ENCODE measurements around the gene DTYMK. TPM values are rescaled to one million over a fixed set of nuclear protein-coding genes. Genes with fewer than 3 reads are reported as not detected.

DTYMK gene
- polyA plus RNA-seq, 1 of the 3 experiments (the other 2 are of a cell fraction), result 51.1 TPM

- H3K27ac ChIP-seq (ENCODE audit: low read depth in 2 of 2, low read length in 1 of 2), result peak overlapping the region in 1 of 2 experiments; percentile 51; a peak in 1 of 4 replicates
- POLR2A ChIA-PET, result interaction anchor here (0.6 to 2.3 kb wide), 7 partner anchors 32 to 366 kb away, joined by 3 to 14 read pairs (median 3); partner anchors contain the start of genes ING5 and RTP5
- peak overlapping the region; percentile 53; the same call in 1 of the 2 replicates for H3K9ac ChIP-seq
- TF ChIP-seq SIN3A (IDR thresholded peaks at IDR 0.05; ENCODE audit: borderline replicate concordance, low read depth, low read length), result no peak
- peak; percentile 35 for TF ChIP-seq CTCF (IDR thresholded peaks at IDR 0.05)
- TF ChIP-seq NRF1 (IDR thresholded peaks at IDR 0.05; ENCODE audit: low read depth, low read length), result no peak
- no peak for DNase-seq
- H3K36me3 ChIP-seq (replicated peaks in 1 of 2; ENCODE audit: control insufficient read depth in 1 of 2, insufficient read depth in 2 of 2, low read length in 1 of 2), result peaks cover 4% of the 10 kb centered on the region in 2 experiments
- peaks cover 27% of the 10 kb centered on the region; the same call in 1 of the 2 replicates for H3K79me2 ChIP-seq (ENCODE audit: insufficient read depth)
- H4K20me1 ChIP-seq (ENCODE audit: insufficient read depth), result peaks cover 5% of the 10 kb centered on the region; the same call in 1 of the 2 replicates
- WGBS (ENCODE audit: low lambda C conversion rate), result 20% methylated on average over 3 of the region's 25 CpGs
- peak overlapping the region; percentile 84 for H3K4me2 ChIP-seq
- H3F3A ChIP-seq (replicated peaks; ENCODE audit: insufficient read depth), result no peaks in the 10 kb centered on the region
- no peaks in the 10 kb centered on the region; a peak in 1 of 4 replicates for H3K4me1 ChIP-seq (ENCODE audit: control insufficient read depth in 1 of 2, insufficient read depth in 2 of 2, low read depth in 1 of 2, low read length in 1 of 2)
- H3K27me3 ChIP-seq (ENCODE audit: insufficient read depth), result no peaks in the 10 kb centered on the region
- H3K9me3 ChIP-seq, result no peaks in the 10 kb centered on the region
- peak overlapping the region; percentile 47 to 56 for H3K4me3 ChIP-seq (ENCODE audit: low read depth in 2 of 2, low read length in 1 of 2)
- CTCF ChIA-PET, result interaction anchor here (0.8 to 4.7 kb wide), 13 partner anchors 10 to 144 kb away, joined by 3 to 37 read pairs (median 5); partner anchors contain the start of gene ING5
- H2AFZ ChIP-seq (ENCODE audit: low read depth), result peak overlapping the region; percentile 81; the same call in 1 of the 2 replicates
- no peaks in the 10 kb centered on the region for H3K9me2 ChIP-seq
Observed at GRCh38 chr2:241734208-241734466, 47.5 kb upstream of the DTYMK start.

GRCh38 chr2:241733391-241734207, 47.0 kb upstream of the DTYMK start:
- 92% methylated on average over 15 of the region's 23 CpGs for WGBS (ENCODE audit: low lambda C conversion rate)
- TF ChIP-seq MEF2A (IDR thresholded peaks at IDR 0.05; ENCODE audit: borderline replicate concordance, low read depth), result no peak
- no peak for TF ChIP-seq EZH2phosphoT487 (IDR thresholded peaks at IDR 0.05; ENCODE audit: borderline replicate concordance, low read depth)
- no peak for TF ChIP-seq TAF1 (IDR thresholded peaks at IDR 0.05; ENCODE audit: borderline replicate concordance, low read depth, low read length)
- TF ChIP-seq ELF1 (IDR thresholded peaks at IDR 0.05), result no peak
- TF ChIP-seq GATA2 (CRISPR knock-in tag; IDR thresholded peaks at IDR 0.05), result no peak
- TF ChIP-seq TCF12 (IDR thresholded peaks at IDR 0.05), result no peak
- no peak for TF ChIP-seq MXI1 (IDR thresholded peaks at IDR 0.05; ENCODE audit: low read depth, low read length)
- TF ChIP-seq USF1 (IDR thresholded peaks at IDR 0.05; ENCODE audit: borderline replicate concordance, low read depth), result no peak
- no peak for TF ChIP-seq EP300 (IDR thresholded peaks at IDR 0.05; ENCODE audit: borderline replicate concordance in 1 of 2, low read depth in 1 of 2, low read length in 1 of 2)
- no peak for TF ChIP-seq RFX5 (IDR thresholded peaks at IDR 0.05; ENCODE audit: low read length)
- TF ChIP-seq NRF1 (IDR thresholded peaks at IDR 0.05; ENCODE audit: low read depth, low read length), result no peak
- TF ChIP-seq TEAD4 (IDR thresholded peaks at IDR 0.05; ENCODE audit: borderline replicate concordance, insufficient read depth), result no peak
- TF ChIP-seq MAX (IDR thresholded peaks at IDR 0.05; ENCODE audit: low read depth), result no peak
- TF ChIP-seq USF2 (IDR thresholded peaks at IDR 0.05; ENCODE audit: borderline replicate concordance, low read depth, low read length), result no peak
- no peak for TF ChIP-seq ZBTB33 (IDR thresholded peaks at IDR 0.05; ENCODE audit: borderline replicate concordance, low read depth)
- TF ChIP-seq FOXM1 (IDR thresholded peaks at IDR 0.05; ENCODE audit: low read depth), result no peak
- no peak for TF ChIP-seq RAD21 (IDR thresholded peaks at IDR 0.05; ENCODE audit: low read length)
- TF ChIP-seq FOXJ3 (CRISPR knock-in tag; IDR thresholded peaks at IDR 0.05), result no peak

More at GRCh38 chr2:241733391-241734207, 47.0 kb upstream of the DTYMK start:
- Histone ChIP-seq H3K36me3 (replicated peaks in 1 of 2; ENCODE audit: control insufficient read depth in 1 of 2, insufficient read depth in 2 of 2, low read length in 1 of 2) (peaks cover 4% of the 10 kb centered on the region in 2 experiments), H3K79me2 (ENCODE audit: insufficient read depth) (peaks cover 22% of the 10 kb centered on the region; the same call in 1 of the 2 replicates), H4K20me1 (ENCODE audit: insufficient read depth) (no peaks in the 10 kb centered on the region; the same call in 1 of the 2 replicates), H3K9me2 (no peaks in the 10 kb centered on the region), H3K27ac (ENCODE audit: low read depth in 2 of 2, low read length in 1 of 2) (no peak overlapping the region; a peak in 1 of 4 replicates), H3K9me3 (no peaks in the 10 kb centered on the region), H3K27me3 (ENCODE audit: insufficient read depth) (no peaks in the 10 kb centered on the region), H3K4me3 (ENCODE audit: low read depth in 2 of 2, low read length in 1 of 2) (peak overlapping the region; percentile 47 to 56), H3K4me2 (peak overlapping the region; percentile 84), H3K4me1 (ENCODE audit: control insufficient read depth in 1 of 2, insufficient read depth in 2 of 2, low read depth in 1 of 2, low read length in 1 of 2) (peaks cover 0 to under 1% of the 10 kb centered on the region in 2 experiments; a peak in 1 of 4 replicates), H2AFZ (ENCODE audit: low read depth) (peak overlapping the region; percentile 81; the same call in 1 of the 2 replicates), H3F3A (replicated peaks; ENCODE audit: insufficient read depth) (no peaks in the 10 kb centered on the region), H3K9ac (peak overlapping the region; percentile 53; the same call in 1 of the 2 replicates)
- DNase-seq, result no peak
- POLR2A ChIA-PET, result interaction anchor here (0.6 to 2.3 kb wide), 6 partner anchors 32 to 145 kb away, joined by 3 to 14 read pairs (median 4); partner anchors contain the start of genes ING5 and RTP5
- CTCF ChIA-PET, result interaction anchor here (0.8 to 4.7 kb wide), 15 partner anchors 9 to 145 kb away, joined by 3 to 37 read pairs (median 4); partner anchors contain the start of gene ING5
